ENCODE measurements around the gene ARID1A.

Gene ARID1A

DNA sequence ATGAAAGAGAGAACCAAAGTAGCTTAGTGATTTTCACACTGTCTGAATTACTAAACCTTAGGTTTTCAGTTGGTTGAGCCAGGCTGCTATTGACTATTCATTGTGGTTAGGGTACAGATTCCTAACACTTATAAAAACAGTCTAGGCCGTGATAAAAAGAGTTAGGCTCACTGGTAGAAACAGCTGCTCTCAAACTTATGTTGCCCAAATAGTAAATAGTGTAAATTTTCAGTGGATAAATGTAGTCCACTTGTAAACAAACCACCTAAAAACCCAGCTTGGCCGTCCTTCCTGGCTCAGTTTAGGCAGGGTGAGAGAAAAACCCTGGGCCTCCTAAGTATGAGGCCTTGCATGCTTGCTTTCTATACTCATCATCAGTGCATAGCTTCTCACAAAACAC is 34.9 kb downstream of the ARID1A start:
- Histone ChIP-seq H3K27ac (ENCODE audit: low read depth, low read length, poor library complexity, severe bottlenecking) (no peak overlapping the region), H3K27me3 (ENCODE audit: insufficient read depth, low read length) (no peaks in the 10 kb centered on the region), H3K79me2 (ENCODE audit: insufficient read depth, low read length) (peaks cover 43% of the 10 kb centered on the region), H3K4me1 (ENCODE audit: insufficient read depth, low read length, severe bottlenecking) (no peaks in the 10 kb centered on the region), H3F3A (ENCODE audit: insufficient read depth, low read length) (no peaks in the 10 kb centered on the region), H3K9me2 (ENCODE audit: low read depth, low read length) (no peaks in the 10 kb centered on the region), H3K4me2 (ENCODE audit: low read length) (no peak overlapping the region), H2AFZ (ENCODE audit: low read length) (no peak overlapping the region), H3K9ac (ENCODE audit: low read length) (no peak overlapping the region), H3K4me3 (ENCODE audit: low read depth, low read length, poor library complexity, severe bottlenecking) (no peak overlapping the region), H4K20me1 (ENCODE audit: insufficient read depth, low read length) (0 out of 2 replicates have a peak, but pooled peaks cover 2% of the 10 kb centered on the region), H3K36me3 (ENCODE audit: insufficient read depth, low read length) (peaks cover 85% of the 10 kb centered on the region), H3K9me3 (ENCODE audit: low read length) (no peaks in the 10 kb centered on the region)
- no peak for TF ChIP-seq EZH2 (IDR thresholded peaks at IDR 0.05; ENCODE audit: borderline replicate concordance, low read length)
- TF ChIP-seq, protein P1, sequence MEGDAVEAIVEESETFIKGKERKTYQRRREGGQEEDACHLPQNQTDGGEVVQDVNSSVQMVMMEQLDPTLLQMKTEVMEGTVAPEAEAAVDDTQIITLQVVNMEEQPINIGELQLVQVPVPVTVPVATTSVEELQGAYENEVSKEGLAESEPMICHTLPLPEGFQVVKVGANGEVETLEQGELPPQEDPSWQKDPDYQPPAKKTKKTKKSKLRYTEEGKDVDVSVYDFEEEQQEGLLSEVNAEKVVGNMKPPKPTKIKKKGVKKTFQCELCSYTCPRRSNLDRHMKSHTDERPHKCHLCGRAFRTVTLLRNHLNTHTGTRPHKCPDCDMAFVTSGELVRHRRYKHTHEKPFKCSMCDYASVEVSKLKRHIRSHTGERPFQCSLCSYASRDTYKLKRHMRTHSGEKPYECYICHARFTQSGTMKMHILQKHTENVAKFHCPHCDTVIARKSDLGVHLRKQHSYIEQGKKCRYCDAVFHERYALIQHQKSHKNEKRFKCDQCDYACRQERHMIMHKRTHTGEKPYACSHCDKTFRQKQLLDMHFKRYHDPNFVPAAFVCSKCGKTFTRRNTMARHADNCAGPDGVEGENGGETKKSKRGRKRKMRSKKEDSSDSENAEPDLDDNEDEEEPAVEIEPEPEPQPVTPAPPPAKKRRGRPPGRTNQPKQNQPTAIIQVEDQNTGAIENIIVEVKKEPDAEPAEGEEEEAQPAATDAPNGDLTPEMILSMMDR (IDR thresholded peaks at IDR 0.05; ENCODE audit: low read length) = no peak

DNA sequence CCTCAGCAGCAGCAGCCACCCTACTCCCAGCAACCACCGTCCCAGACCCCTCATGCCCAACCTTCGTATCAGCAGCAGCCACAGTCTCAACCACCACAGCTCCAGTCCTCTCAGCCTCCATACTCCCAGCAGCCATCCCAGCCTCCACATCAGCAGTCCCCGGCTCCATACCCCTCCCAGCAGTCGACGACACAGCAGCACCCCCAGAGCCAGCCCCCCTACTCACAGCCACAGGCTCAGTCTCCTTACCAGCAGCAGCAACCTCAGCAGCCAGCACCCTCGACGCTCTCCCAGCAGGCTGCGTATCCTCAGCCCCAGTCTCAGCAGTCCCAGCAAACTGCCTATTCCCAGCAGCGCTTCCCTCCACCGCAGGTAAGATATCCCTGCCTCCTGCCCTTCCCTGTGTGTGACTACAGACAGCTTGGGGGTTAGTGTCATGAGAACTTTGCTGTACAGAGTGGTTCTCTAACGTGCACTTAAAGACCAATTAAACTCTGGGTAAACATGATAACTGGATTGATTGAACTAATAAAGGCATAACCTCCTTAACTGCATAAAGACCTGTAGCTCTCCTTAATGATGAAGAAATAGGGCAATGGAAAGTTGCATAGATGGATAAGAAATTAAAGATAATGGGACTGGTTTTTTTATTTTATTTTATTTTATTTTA is 35.6 kb downstream of the ARID1A start:
- 0 out of 2 replicates have a peak, but pooled peaks cover 2% of the 10 kb centered on the region for H4K20me1 ChIP-seq (ENCODE audit: insufficient read depth, low read length)
- no peaks in the 10 kb centered on the region for H3K4me1 ChIP-seq (ENCODE audit: insufficient read depth, low read length, severe bottlenecking)
- peaks cover 37% of the 10 kb centered on the region for H3K79me2 ChIP-seq (ENCODE audit: insufficient read depth, low read length)
- no peak overlapping the region for H3K27ac ChIP-seq (ENCODE audit: low read depth, low read length, poor library complexity, severe bottlenecking)
- H3K4me3 ChIP-seq (ENCODE audit: low read depth, low read length, poor library complexity, severe bottlenecking) = no peak overlapping the region
- TF ChIP-seq EZH2 (IDR thresholded peaks at IDR 0.05; ENCODE audit: borderline replicate concordance, low read length) = no peak
- TF ChIP-seq, protein P1 (IDR thresholded peaks at IDR 0.05; ENCODE audit: low read length) = no peak
- H3F3A ChIP-seq (ENCODE audit: insufficient read depth, low read length) = no peaks in the 10 kb centered on the region
- H2AFZ ChIP-seq (ENCODE audit: low read length) = no peak overlapping the region
- no peak overlapping the region for H3K9ac ChIP-seq (ENCODE audit: low read length)
- H3K4me2 ChIP-seq (ENCODE audit: low read length) = no peak overlapping the region
- H3K27me3 ChIP-seq (ENCODE audit: insufficient read depth, low read length) = no peaks in the 10 kb centered on the region
- no peaks in the 10 kb centered on the region for H3K9me3 ChIP-seq (ENCODE audit: low read length)
- no peaks in the 10 kb centered on the region for H3K9me2 ChIP-seq (ENCODE audit: low read depth, low read length)
- peaks cover 87% of the 10 kb centered on the region for H3K36me3 ChIP-seq (ENCODE audit: insufficient read depth, low read length)

DNA sequence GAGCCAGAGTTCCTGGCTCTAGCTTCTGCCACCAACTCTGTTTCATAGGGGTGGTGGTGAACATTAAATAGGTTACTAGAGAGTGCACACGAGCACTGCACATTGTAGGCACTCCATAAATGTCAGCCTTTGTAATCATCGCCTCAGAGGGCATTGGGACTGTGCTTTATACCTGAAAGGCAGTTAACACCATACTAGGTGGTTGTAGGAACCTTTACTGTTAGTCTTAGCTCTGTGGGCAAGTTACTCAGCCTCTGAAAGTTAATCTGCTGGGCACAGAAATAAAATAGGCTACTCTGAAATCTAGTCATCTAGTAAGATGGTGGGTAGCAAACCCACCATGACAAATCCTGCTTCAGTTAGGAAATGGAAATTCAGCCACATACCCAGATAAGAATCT is 37.6 kb downstream of the ARID1A start:
- no peaks in the 10 kb centered on the region for H3K9me3 ChIP-seq (ENCODE audit: low read length)
- no peaks in the 10 kb centered on the region for H4K20me1 ChIP-seq (ENCODE audit: insufficient read depth, low read length)
- no peak overlapping the region for H3K27ac ChIP-seq (ENCODE audit: low read depth, low read length, poor library complexity, severe bottlenecking)
- H3K4me2 ChIP-seq (ENCODE audit: low read length) = no peak overlapping the region
- H3K4me3 ChIP-seq (ENCODE audit: low read depth, low read length, poor library complexity, severe bottlenecking) = no peak overlapping the region
- H3K9me2 ChIP-seq (ENCODE audit: low read depth, low read length) = no peaks in the 10 kb centered on the region
- H3K79me2 ChIP-seq (ENCODE audit: insufficient read depth, low read length) = peaks cover 16% of the 10 kb centered on the region
- H2AFZ ChIP-seq (ENCODE audit: low read length) = no peak overlapping the region
- peaks cover 94% of the 10 kb centered on the region for H3K36me3 ChIP-seq (ENCODE audit: insufficient read depth, low read length)
- H3K27me3 ChIP-seq (ENCODE audit: insufficient read depth, low read length) = no peaks in the 10 kb centered on the region
- H3K9ac ChIP-seq (ENCODE audit: low read length) = no peak overlapping the region
- H3K4me1 ChIP-seq (ENCODE audit: insufficient read depth, low read length, severe bottlenecking) = no peaks in the 10 kb centered on the region
- TF ChIP-seq, protein P1 (IDR thresholded peaks at IDR 0.05; ENCODE audit: low read length) = no peak
- TF ChIP-seq EZH2 (IDR thresholded peaks at IDR 0.05; ENCODE audit: borderline replicate concordance, low read length) = no peak
- H3F3A ChIP-seq (ENCODE audit: insufficient read depth, low read length) = no peaks in the 10 kb centered on the region

Data from OCI-LY1 (cell line).